Measurements from ENCODE around the gene ZFP69. TPM values are rescaled to one million over a fixed set of nuclear protein-coding genes. Genes with fewer than 3 reads are reported as not detected.
"Not testable (repeated sequence)": the region's sequence is repeated elsewhere in the genome, so short reads cannot be mapped to it uniquely, and the experiment has no call there.

Gene ZFP69
- total RNA-seq, 1 donor from 2014 or later, result 2.6 TPM

DNA sequence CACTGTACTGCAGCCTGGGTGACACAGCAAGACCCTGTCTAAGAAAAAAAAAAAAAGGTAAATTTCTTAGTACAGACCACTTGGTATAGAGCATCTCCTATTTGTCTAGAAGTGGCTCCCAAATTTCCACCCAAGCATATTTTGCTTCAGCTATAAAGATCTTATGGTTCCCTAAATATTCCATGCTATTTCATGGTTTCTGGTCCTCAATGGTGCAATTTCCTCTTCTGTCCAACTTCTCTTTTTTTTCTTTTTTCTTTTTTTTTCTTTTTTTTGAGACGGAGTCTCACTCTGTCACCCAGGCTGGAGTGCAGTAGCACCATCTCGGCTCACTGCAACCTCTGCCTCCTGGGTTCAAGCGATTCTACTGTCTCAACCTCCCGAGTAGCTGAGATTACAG is 25.6 kb downstream of the ZFP69 start:
- intact Hi-C loops (cut with DNase I); DNase-seq (ENCODE audit: low spot score): not testable (repeated sequence)

DNA sequence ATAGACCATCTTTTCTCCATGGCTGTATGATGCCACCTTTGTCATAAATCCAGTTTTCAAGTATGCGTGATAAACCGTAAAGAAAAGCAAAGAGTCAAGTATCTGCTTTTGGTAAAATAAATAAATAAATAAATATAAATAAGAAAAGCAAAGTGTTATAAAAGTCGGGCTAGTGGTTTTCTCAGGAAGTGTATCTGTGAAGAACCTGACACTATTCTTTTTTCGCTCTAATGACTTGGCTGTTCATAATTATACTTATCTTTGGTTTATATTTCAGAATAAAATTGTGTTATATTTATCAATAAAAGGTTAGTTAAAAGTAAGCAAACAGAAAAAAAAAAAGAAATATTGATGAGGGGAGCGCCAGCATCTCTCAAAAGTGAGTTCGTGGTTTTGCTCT is 30.9 kb downstream of the ZFP69 start:
- DNase-seq (ENCODE audit: low spot score), result no peak
- intact Hi-C loops (cut with DNase I), result loop anchor here (1.0 to 5.0 kb wide), 2 partner anchors 23 to 56 kb away; partner anchors contain the start of genes ZFP69B and ZNF684

DNA sequence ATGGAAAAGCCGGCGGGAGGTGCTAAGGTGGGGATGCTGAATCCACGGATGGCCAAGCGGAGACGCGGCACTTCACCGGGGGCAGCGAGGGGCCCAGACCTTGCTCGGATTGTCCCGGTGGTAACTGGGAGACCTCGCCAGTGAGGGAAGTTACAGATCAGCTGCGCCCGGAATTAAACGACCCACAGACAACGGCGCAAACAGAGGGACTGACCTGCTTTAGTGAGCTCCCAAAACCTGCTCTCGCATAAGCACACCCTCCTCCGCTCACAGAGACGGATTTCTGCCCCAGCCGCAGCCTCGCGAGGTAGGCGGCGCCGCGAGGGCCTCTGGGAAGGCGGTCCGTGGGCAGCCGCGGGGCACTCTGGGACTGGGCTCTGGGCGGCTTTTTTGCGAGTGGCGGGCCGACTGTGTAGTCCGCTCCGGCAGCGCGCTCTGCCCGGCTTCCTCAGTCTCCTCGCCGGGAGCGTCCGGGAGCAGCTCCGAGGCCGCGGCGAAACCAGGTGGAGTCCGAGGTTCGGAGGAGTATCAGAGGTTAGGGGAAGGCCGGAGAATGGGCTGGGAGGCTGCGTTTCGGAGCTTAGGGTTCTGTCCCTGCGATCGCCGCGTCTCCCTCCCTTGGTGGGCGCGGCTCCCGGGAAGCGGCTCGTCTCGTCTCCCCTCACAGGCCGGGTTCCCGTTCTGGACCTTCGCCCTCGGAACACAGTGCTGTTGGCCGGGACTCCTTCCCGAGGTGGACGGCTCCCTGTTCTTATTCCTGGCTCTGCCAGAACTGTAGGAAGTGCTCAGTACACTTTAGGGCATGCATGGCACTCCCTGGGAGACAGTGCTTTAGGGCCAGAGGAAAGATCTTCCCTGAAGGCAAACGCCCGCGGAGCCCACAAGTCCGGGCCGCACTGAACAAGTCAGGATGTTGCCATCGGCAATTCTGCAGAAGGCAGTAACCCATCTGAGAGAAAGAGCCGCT is 31.6 kb downstream of the ZFP69 start, which contains the start of gene EXO5:
Gene EXO5, plus strand, starts transcription at position 393 of the 967 bp plus-strand sequence. CDS start 5,778 bp downstream, outside the sequence.
- intact Hi-C loops (cut with DNase I), result loop anchor here (1.0 to 5.0 kb wide), 2 partner anchors 23 to 56 kb away; partner anchors contain the start of genes ZFP69B and ZNF684
- DNase-seq (ENCODE audit: low spot score), result peak; percentile 95

DNA sequence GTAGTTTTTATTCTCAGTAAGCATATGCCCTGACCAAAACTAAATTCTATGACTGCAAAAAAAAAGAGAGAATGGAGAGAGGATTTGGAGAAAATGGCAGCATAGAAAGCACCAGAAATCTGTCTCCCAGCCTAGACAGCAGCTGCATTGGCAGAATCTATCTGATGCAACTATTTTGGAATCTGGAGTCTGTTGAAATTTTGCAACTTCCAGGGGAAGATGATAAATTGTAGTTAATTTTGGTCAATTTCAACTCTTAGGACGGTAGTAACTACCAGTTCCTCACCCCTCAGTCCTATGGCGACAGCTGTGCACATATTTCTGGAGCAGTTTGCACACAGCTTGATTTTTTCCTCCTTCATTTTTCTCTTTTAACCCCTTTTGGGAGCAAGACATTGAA is 42.4 kb downstream of the ZFP69 start:
- no peak for DNase-seq (ENCODE audit: low spot score)
- intact Hi-C loops (cut with DNase I), result no loop called here

- no peak for DNase-seq (ENCODE audit: low spot score)
- intact Hi-C loops (cut with DNase I), result loop anchor here (1.0 kb wide), 1 partner anchor 23 kb away; the partner anchor contains the start of gene EXO5
Observed at GRCh38 chr1:40530735-40531380, 53.8 kb downstream of the ZFP69 start.

- intact Hi-C loops (cut with DNase I), result loop anchor here (1.0 kb wide), 1 partner anchor 23 kb away; the partner anchor contains the start of gene EXO5
Observed at GRCh38 chr1:40531381-40532061, 54.4 kb downstream of the ZFP69 start, which contains the start of gene ZNF684. ZNF684 (plus strand) TSS chr1:40531637; CDS start chr1:40533167, 1,530 bp downstream.

DNA sequence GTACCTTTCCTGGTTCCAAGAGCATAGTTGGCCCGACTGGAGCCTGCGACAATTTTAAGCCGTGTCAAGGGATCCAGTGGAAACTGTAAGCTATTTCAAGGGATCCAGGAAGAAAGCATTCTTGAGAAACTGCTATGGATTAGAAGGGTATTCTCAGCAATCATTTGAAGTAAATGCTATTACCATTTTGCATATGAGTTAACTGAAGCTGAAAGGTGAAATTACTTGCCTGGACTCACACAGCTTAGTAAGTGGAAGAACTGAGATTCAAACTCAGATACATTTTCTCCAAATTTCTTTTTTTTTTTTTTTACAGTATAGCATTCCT is 54.9 kb downstream of the ZFP69 start:
- intact Hi-C loops (cut with DNase I), result no loop called here
- no peak for DNase-seq (ENCODE audit: low spot score)

More at GRCh38 chr1:40531381-40532061, 54.4 kb downstream of the ZFP69 start, which contains the start of gene ZNF684:
- DNase-seq (ENCODE audit: low spot score), result peak; percentile 97

GRCh38 chr1:40532844-40533424 is 55.8 kb downstream of the ZFP69 start:
- DNase-seq (ENCODE audit: low spot score), result no peak

GRCh38 chr1:40534589-40534988 is 57.5 kb downstream of the ZFP69 start:
- intact Hi-C loops (cut with DNase I), result no loop called here
- no peak for DNase-seq (ENCODE audit: low spot score)

More at GRCh38 chr1:40532844-40533424, 55.8 kb downstream of the ZFP69 start:
- intact Hi-C loops (cut with DNase I), result no loop called here

GRCh38 chr1:40535732-40536131 is 58.6 kb downstream of the ZFP69 start:
- intact Hi-C loops (cut with DNase I), result no loop called here
- no peak for DNase-seq (ENCODE audit: low spot score)

DNA sequence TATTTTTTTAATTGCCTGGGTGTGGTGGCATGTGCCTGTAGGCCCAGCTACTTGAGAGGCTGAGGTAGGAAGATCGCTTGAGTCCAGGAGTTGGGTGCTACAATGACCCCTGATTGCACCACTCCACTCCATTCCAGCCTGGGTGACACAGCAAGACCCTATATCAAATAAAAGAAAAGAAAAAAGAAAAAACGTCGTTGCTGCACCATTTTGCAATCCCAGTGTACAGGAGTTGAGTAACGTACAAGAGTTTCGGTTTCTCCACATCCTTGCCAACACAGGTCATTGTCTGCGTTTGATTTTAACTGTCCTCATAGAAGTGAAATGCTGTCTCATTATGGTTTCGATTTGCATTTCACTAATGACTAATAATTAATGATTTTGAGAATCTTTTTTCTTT is 62.2 kb downstream of the ZFP69 start:
- intact Hi-C loops (cut with DNase I), result no loop called here
- no peak for DNase-seq (ENCODE audit: low spot score)

Other genes starting within 250 kb of the ZFP69 start
- not detected for gene TMCO2, start 229.4 kb upstream of the ZFP69 start, total RNA-seq
- gene ZMPSTE24, start 219.1 kb upstream of the ZFP69 start, total RNA-seq, result 24.8 TPM
- gene COL9A2, start 160.0 kb upstream of the ZFP69 start, total RNA-seq, result 1.3 TPM
- gene SMAP2, start 103.6 kb upstream of the ZFP69 start, total RNA-seq, result 10.5 TPM
- 1.3 TPM for gene ZFP69B, start 26.8 kb upstream of the ZFP69 start, total RNA-seq
- 4.7 TPM for gene EXO5, start 31.5 kb downstream of the ZFP69 start, total RNA-seq
- gene ZNF684, start 54.3 kb downstream of the ZFP69 start, total RNA-seq, result 11.0 TPM
- gene RIMS3, start 188.4 kb downstream of the ZFP69 start, total RNA-seq, result 0.67 TPM
- 61.7 TPM for gene NFYC, start 214.4 kb downstream of the ZFP69 start, total RNA-seq

Data from cardiac septum (tissue), 1 donor.